ENCODE results near the gene GRIN3B. TPM values are rescaled to one million over a fixed set of nuclear protein-coding genes. Genes with fewer than 3 reads are reported as not detected.
A peak's percentile ranks its signal among the peaks of the same experiment; 100 is the strongest.

Gene GRIN3B
- total RNA-seq, 1 donor from 2014 or later: not detected

- Histone ChIP-seq H3K27ac (no peak overlapping the region), H3K36me3 (peaks cover 56 to 59% of the 10 kb centered on the region in 2 donors), H3K9me3 (no peaks in the 10 kb centered on the region), H3K4me1 (peaks cover 13 to 18% of the 10 kb centered on the region in 2 donors), H3K4me3 (no peak overlapping the region), H3K27me3 (no peaks in the 10 kb centered on the region)
- intact Hi-C loops (cut with DNase I): no loop called here
- no peak for TF ChIP-seq CTCF (IDR thresholded peaks at IDR 0.05)
- no peak for DNase-seq (ENCODE audit: low spot score in 2 of 2)
These were observed 32.1 kb downstream of the GRIN3B start for GRCh38 chr19:1032264-1032867.

DNA sequence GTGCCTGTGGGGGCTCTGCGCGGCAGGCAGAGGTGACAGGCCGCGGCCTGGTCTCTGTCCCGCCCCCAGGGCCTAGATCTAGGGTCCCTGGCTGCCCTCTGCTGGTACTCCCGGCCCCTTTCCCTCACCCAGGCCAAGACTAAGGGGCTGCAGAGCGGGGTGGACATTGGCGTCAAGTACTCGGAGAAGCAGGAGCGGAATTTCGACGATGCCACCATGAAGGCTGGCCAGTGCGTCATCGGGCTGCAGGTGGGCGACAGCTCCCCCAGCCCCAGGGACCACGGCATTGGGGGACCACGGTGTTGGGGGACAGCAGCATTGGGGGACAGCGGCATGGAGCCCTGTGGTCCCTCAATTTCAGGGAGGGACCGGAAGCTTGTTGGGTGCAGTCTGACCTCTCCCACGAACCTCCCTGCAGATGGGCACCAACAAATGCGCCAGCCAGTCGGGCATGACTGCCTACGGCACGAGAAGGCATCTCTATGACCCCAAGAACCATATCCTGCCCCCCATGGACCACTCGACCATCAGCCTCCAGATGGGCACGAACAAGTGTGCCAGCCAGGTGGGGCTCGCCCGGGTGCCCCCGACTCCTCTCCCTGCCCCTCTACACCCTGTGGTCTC is 35.9 kb downstream of the GRIN3B start:
- no peak overlapping the region for H3K4me3 ChIP-seq
- no peak overlapping the region for H3K27ac ChIP-seq
- intact Hi-C loops (cut with DNase I): no loop called here
- H3K27me3 ChIP-seq: no peaks in the 10 kb centered on the region
- peaks cover 49 to 51% of the 10 kb centered on the region in 2 donors for H3K36me3 ChIP-seq
- H3K4me1 ChIP-seq: peaks cover 7 to 12% of the 10 kb centered on the region in 2 donors
- no peaks in the 10 kb centered on the region for H3K9me3 ChIP-seq
- no peak for TF ChIP-seq CTCF (IDR thresholded peaks at IDR 0.05)
- no peak for DNase-seq (ENCODE audit: low spot score in 2 of 2)

- no peak for TF ChIP-seq CTCF (IDR thresholded peaks at IDR 0.05)
- intact Hi-C loops (cut with DNase I): no loop called here
- no peak overlapping the region for H3K4me3 ChIP-seq
- H3K27me3 ChIP-seq: no peaks in the 10 kb centered on the region
- H3K4me1 ChIP-seq: peaks cover 11 to 17% of the 10 kb centered on the region in 2 donors
- H3K27ac ChIP-seq: no peak overlapping the region
- no peak for DNase-seq (ENCODE audit: low spot score in 2 of 2)
- no peaks in the 10 kb centered on the region for H3K9me3 ChIP-seq
- H3K36me3 ChIP-seq: peaks cover 37 to 39% of the 10 kb centered on the region in 2 donors
These were observed 37.4 kb downstream of the GRIN3B start for GRCh38 chr19:1037621-1038064.

DNA sequence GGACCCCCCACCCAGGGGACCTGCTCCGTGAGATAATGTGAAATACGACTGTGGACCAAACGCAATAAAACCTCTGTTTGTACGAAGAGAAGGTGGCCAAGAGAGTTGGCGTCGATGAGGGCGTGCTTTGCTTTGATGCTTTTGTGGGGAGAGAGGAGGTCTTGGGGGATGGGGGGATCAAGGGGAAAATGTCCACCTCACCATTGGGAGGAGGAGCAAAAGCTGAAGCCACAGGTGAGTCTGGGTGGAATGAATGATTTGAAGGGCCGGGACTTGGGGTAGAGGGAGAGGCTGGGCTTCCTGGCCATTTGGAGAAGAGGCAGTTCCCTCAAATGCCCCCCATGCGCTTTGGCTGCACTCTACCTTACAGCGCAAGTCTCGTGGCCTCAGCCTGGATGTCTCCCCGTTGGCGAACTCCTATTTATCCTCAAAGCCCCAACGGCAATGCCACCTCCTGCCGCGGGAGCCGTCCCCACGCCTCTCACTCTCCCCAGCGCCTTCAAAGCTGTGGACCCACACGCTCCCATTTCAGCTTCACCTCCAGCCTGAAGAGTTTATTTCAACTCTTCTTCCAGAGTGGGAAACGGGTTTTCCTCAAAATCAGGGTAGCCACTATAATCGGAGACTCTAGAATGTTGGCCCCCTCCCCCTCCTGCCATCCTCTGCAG is 38.9 kb downstream of the GRIN3B start:
- Histone ChIP-seq H3K4me3 (peak overlapping the region in 1 of 2 donors; percentile 64), H3K36me3 (peaks cover 29 to 31% of the 10 kb centered on the region in 2 donors), H3K4me1 (peaks cover 11 to 17% of the 10 kb centered on the region in 2 donors), H3K9me3 (no peaks in the 10 kb centered on the region), H3K27me3 (no peaks in the 10 kb centered on the region), H3K27ac (peak overlapping the region in 1 of 2 donors; percentile 49)
- TF ChIP-seq CTCF (IDR thresholded peaks at IDR 0.05): no peak
- intact Hi-C loops (cut with DNase I): no loop called here
- no peak for DNase-seq (ENCODE audit: low spot score in 2 of 2)

GRCh38 chr19:1039646-1040475 is 39.6 kb downstream of the GRIN3B start, which contains the start of gene ABCA7:
Gene ABCA7, plus strand, starts transcription at chr19:1040107. Its CDS starts 1,255 bp downstream, at chr19:1041362.
- peak; percentile 89 to 98 for DNase-seq (ENCODE audit: low spot score in 2 of 2)
- Histone ChIP-seq H3K27ac (peak within 1 kb of the TSS in 1 of 2 donors; percentile 49), H3K4me1 (peaks cover 11 to 17% of the 10 kb centered on the region in 2 donors), H3K27me3 (no peaks in the 10 kb centered on the region), H3K36me3 (peaks cover 29 to 31% of the 10 kb centered on the region in 2 donors), H3K4me3 (peak within 1 kb of the TSS; percentile 54 to 64), H3K9me3 (no peaks in the 10 kb centered on the region)
- no peak for TF ChIP-seq CTCF (IDR thresholded peaks at IDR 0.05)
- intact Hi-C loops (cut with DNase I): loop anchor here (1.0 to 2.0 kb wide), 2 partner anchors 13 to 55 kb away; partner anchors contain the start of genes CNN2 and POLR2E

Measured in ascending aorta (tissue), 2 donors.